K562 (cell line): ENCODE results near the gene TTC39A. TPM values are rescaled to one million over a fixed set of nuclear protein-coding genes. Genes with fewer than 3 reads are reported as not detected.
"Not testable (repeated sequence)": the region's sequence is repeated elsewhere in the genome, so short reads cannot be mapped to it uniquely, and the experiment has no call there.

Source experiments
- ATAC-seq: fragments of 200-7000 bp; cut with Tn5 transposase; 3 replicates; pipeline ENCODE4 v1.9.1; 2020; ENCODE audit warnings: moderate library complexity
- BruUV-seq: library from RNA; stranded (reverse); fragments of 400-500 nt; replicated peaks from 2 replicates; lab custom pipeline; 2021; lab: Mats Ljungman, UMichigan
- CTCF ChIA-PET: fragments of 300-600 bp; formaldehyde crosslinking; extraction: SDS; loops from one replicate; lab custom pipeline; 2021; ENCODE audit warnings: low intra/inter-chr PET ratio; lab: Yijun Ruan, JAX
- POLR2A ChIA-PET: fragments of 300-600, 350-650 bp; sonication (Branson Sonifier 250); formaldehyde crosslinking; extraction: SDS; loops from one replicate; lab custom pipeline; 2021; ENCODE audit warnings: antibody characterized with exemption, inconsistent platforms; lab: Yijun Ruan, JAX
- DNase-seq, 4 experiments: peaks; one replicate each; pipeline versions ENCODE4 v3.0.0 to v3.0.0-alpha.2; 2011 to 2018; ENCODE audit warnings: low spot score in 3 of 4, mixed read lengths in 3 of 4; ENCODE audit errors: extremely low read depth in 1 of 4
- FAIRE-seq: peaks from 2 replicates; lab custom pipeline; 2011; peaks lifted over from hg19 to GRCh38; lab: Jason Lieb, UNC
- H2AFZ ChIP-seq: 2 replicates; pipeline ENCODE4 v1.6.0; 2011; ENCODE audit warnings: low read depth, low read length, control low read depth, inconsistent platforms
- H3K27ac ChIP-seq: fragments of 200-600 bp; 3 replicates; pipeline ENCODE4 v1.8.0; 2011; ENCODE audit warnings: low read depth, mild to moderate bottlenecking, control low read depth, inconsistent platforms, low read length, moderate library complexity, mixed read lengths; ENCODE audit errors: extremely low read depth
- H3K27me3 ChIP-seq, 2 experiments: fragments of 300-600 bp in 1 of 2; 2 replicates in 1 of 2; 3 replicates in 1 of 2; pipeline versions ENCODE4 v1.6.0 to v1.8.0; 2011; ENCODE audit warnings: inconsistent platforms in 2 of 2, low read length in 2 of 2, mild to moderate bottlenecking in 1 of 2, mixed read lengths in 1 of 2, moderate library complexity in 1 of 2; ENCODE audit not compliant: control insufficient read depth in 2 of 2, insufficient read depth in 2 of 2
- H3K36me3 ChIP-seq: fragments of 300-600 bp; 3 replicates; pipeline ENCODE4 v1.8.0; 2011; ENCODE audit warnings: mild to moderate bottlenecking, low read length, inconsistent platforms; ENCODE audit not compliant: control insufficient read depth, insufficient read depth
- H3K4me1 ChIP-seq, 2 experiments: fragments of 200-600 bp in 1 of 2; replicated peaks in 1 of 2; 2 replicates in 1 of 2; 3 replicates in 1 of 2; pipeline versions ENCODE4 v1.5.1 to v1.8.0; 2011; ENCODE audit warnings: inconsistent platforms in 2 of 2, low read length in 2 of 2, mild to moderate bottlenecking in 1 of 2, mixed read lengths in 1 of 2, moderate library complexity in 1 of 2; ENCODE audit not compliant: control insufficient read depth in 2 of 2, insufficient read depth in 2 of 2
- H3K4me2 ChIP-seq: 2 replicates; pipeline ENCODE4 v1.6.1; 2011; ENCODE audit warnings: low read length, control low read depth, inconsistent platforms, mixed read lengths; ENCODE audit not compliant: insufficient read depth
- H3K4me3 ChIP-seq: fragments of 200-600 bp; sonication (generic), shearing (Covaris generic); 2 replicates; pipeline ENCODE4 v1.5.1; 2016; ENCODE audit warnings: control low read depth, inconsistent platforms
- H3K79me2 ChIP-seq: fragments of 200-600 bp; 3 replicates; pipeline ENCODE4 v1.8.0; 2011; ENCODE audit warnings: low read length, inconsistent platforms; ENCODE audit not compliant: control insufficient read depth, insufficient read depth
- H3K9ac ChIP-seq, 2 experiments: 2 replicates each; pipeline versions ENCODE4 v1.6.0 to v1.6.1; 2011; ENCODE audit warnings: low read depth in 2 of 2, low read length in 2 of 2, control low read depth in 1 of 2, inconsistent platforms in 1 of 2, mild to moderate bottlenecking in 1 of 2, mixed read lengths in 1 of 2; ENCODE audit not compliant: insufficient read depth in 1 of 2
- H3K9me1 ChIP-seq: one replicate; pipeline ENCODE4 v1.6.0; 2011; ENCODE audit warnings: inconsistent platforms, mild to moderate bottlenecking, low read length, moderate library complexity; ENCODE audit not compliant: control insufficient read depth, insufficient read depth
- H3K9me3 ChIP-seq: replicated peaks from 2 replicates; pipeline ENCODE4 v1.5.1; 2011; ENCODE audit warnings: low read depth, low read length, inconsistent platforms; ENCODE audit not compliant: control insufficient read depth, insufficient read depth
- H4K20me1 ChIP-seq: replicated peaks from 2 replicates; pipeline ENCODE4 v1.6.1; 2011; ENCODE audit warnings: low read length, inconsistent platforms, mixed read lengths; ENCODE audit not compliant: control insufficient read depth, insufficient read depth
- BCOR ChIP-seq: fragments of 450-650 bp; IDR thresholded peaks from 2 replicates; pipeline ENCODE4 v1.6.1; 2016
- E2F3 ChIP-seq: fragments of 250-450 bp; sonication (Bioruptor Pico); IDR thresholded peaks from 2 replicates; pipeline ENCODE4 v1.4.0; 2020; ENCODE audit warnings: mild to moderate bottlenecking
- KLF16 ChIP-seq: IDR thresholded peaks from 2 replicates; pipeline ENCODE4 v1.6.1; 2016; ENCODE audit warnings: antibody characterized with exemption
- MTA2 ChIP-seq: fragments of 450-650 bp; IDR thresholded peaks from 2 replicates; pipeline ENCODE4 v1.6.1; 2016; ENCODE audit warnings: low read depth
- MYC ChIP-seq, 2 experiments: fragments of 250-450 bp in 1 of 2; sonication (Bioruptor Pico) in 1 of 2; IDR thresholded peaks; 2 replicates each; pipeline versions ENCODE4 v1.5.1 to v1.6.1; 2012 to 2021; ENCODE audit warnings: low read depth in 2 of 2, borderline replicate concordance in 1 of 2, improper control_type of control experiment in 1 of 2, low read length in 1 of 2, mild to moderate bottlenecking in 1 of 2, moderate library complexity in 1 of 2
- NFATC3 ChIP-seq: fragments of 450-650 bp; IDR thresholded peaks from 2 replicates; pipeline ENCODE4 v1.6.1; 2017; ENCODE audit warnings: mild to moderate bottlenecking
- PPARD ChIP-seq: fragments of 250-450 bp; sonication (Bioruptor Pico); IDR thresholded peaks from 2 replicates; pipeline ENCODE4 v1.8.0; 2022; ENCODE audit warnings: inconsistent platforms, mild to moderate bottlenecking, moderate library complexity
- WGBS: fragments of 100-300 bp; shearing (Covaris generic); methylation state at CpG from one replicate; pipeline ENCODE4 v1.1.6; 2016; ENCODE audit warnings: low coverage, mixed read lengths; ENCODE audit not compliant: insufficient coverage; ENCODE audit errors: missing lambda C conversion rate; 5-methylcytosine and 5-hydroxymethylcytosine counted together
- in situ Hi-C: fragments of 300-500 bp; cut with MboI; formaldehyde crosslinking; loops from 4 replicates; pipeline ENCODE4 v1.15.0; 2018; ENCODE audit warnings: inconsistent platforms, mixed read lengths
- intact Hi-C: fragments of 100-400 bp; cut with micrococcal nuclease; formaldehyde crosslinking; loops from 2 replicates; pipeline ENCODE4 v1.14.2; 2022
- polyA plus RNA-seq, 8 experiments: library from polyadenylated mRNA; depleted of rRNA in 4 of 8; stranded (reverse) in 5 of 8; unstranded in 3 of 8; fragments of >200 nt; fragmentation: Nextera tagmentation in 2 of 8; fragmentation: Illumina TruSeq in 1 of 8; extraction: Ambion mirVana in 2 of 8; extraction: Trizol in 1 of 8; gene quantifications; 2 replicates each; pipeline versions ENCODE4 v1.2.1 to v1.2.3, GENCODE V29; 2011 to 2014; ENCODE audit warnings: inconsistent platforms in 1 of 8, missing spikeins in 1 of 8
- total RNA-seq, 7 experiments: library from RNA; depleted of rRNA in 6 of 7; stranded (reverse); fragments of >200 nt in 6 of 7; fragmentation: Illumina TruSeq in 2 of 7; extraction: Trizol in 2 of 7; gene quantifications; 2 replicates each; pipeline versions ENCODE4 v1.2.1 to v1.2.3, GENCODE V29; 2011 to 2021; ENCODE audit warnings: low replicate concordance in 1 of 7
- TF ChIP-seq, protein P1 (sequence below), 3 experiments: fragments of 200-800 bp in 1 of 3; sonication (Bioruptor generic) in 1 of 3; sonication (generic) in 1 of 3; formaldehyde crosslinking in 1 of 3; IDR thresholded peaks; 2 replicates each; pipeline versions ENCODE4 v1.6.1 to v1.8.0; 2016 to 2022; ENCODE audit warnings: mild to moderate bottlenecking in 2 of 3, missing compliant biosample characterization in 2 of 3, missing genetic modification characterization in 2 of 3, missing genetic modification reagents in 1 of 3

Gene TTC39A
- total and polyA plus RNA-seq, 9 of the 15 experiments (the other 6 are each of a cell fraction or from before 2014, with no cell fraction given) = 0.18 to 0.82 (median 0.35) TPM

DNA sequence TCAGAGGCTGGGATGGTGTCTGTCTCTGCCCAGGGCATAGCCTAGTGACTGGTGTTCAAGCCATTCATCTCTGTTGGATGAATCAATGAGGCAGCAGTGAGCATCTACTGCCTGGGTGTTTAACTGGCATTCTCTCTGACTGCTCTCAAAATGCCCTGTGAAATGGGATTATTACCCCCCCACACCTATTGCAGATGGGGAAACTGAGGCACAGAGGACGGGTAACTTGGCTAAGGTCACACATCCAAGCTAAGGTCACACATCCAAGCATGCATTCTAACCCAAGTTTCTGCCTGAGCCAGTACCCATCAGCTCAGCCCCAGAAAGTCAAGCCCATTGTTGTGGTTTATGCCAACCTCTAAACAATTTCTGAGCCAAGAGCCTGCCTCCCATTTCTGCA lies 5.0 kb downstream of the TTC39A start:
- no peak overlapping the region for H3K4me3 ChIP-seq
- H3K4me2 ChIP-seq = peak overlapping the region; percentile 33; the same call in 1 of the 2 replicates
- 0% methylated on average over 1 of the region's 1 CpG for whole genome bisulfite sequencing
- peak overlapping the region; percentile 89 for H2AFZ ChIP-seq
- H3K9ac ChIP-seq = peak overlapping the region; percentile 12 to 83; a peak in 3 of 4 replicates
- no peak overlapping the region for H3K27ac ChIP-seq
- peaks cover 29 to 38% of the 10 kb centered on the region in 2 experiments for H3K4me1 ChIP-seq
- BruUV-seq = no TSS peak
- H3K9me1 ChIP-seq = no peaks in the 10 kb centered on the region
- no peaks in the 10 kb centered on the region for H3K36me3 ChIP-seq
- no peaks in the 10 kb centered on the region for H3K9me3 ChIP-seq
- POLR2A ChIA-PET = interaction anchor here (0.5 to 0.6 kb wide), 2 partner anchors 14 to 18 kb away, joined by 3 to 4 read pairs; no protein-coding TSS in a partner anchor
- CTCF ChIA-PET = no interaction called here
- H4K20me1 ChIP-seq = no peaks in the 10 kb centered on the region
- intact Hi-C loops = no loop called here
- H3K79me2 ChIP-seq = no peaks in the 10 kb centered on the region
- H3K27me3 ChIP-seq = no peaks in the 10 kb centered on the region
- in situ Hi-C loops = no loop called here
- no peak for ATAC-seq
- TF ChIP-seq NFATC3 (no peak), PPARD (no peak), E2F3 (CRISPR knock-in tag) (no peak), BCOR (peak; percentile 78), MYC (IDR thresholded peaks at IDR 0.05; ENCODE audit: low read depth, low read length) (no peak), MYC (CRISPR knock-in tag; IDR thresholded peaks at IDR 0.05; ENCODE audit: borderline replicate concordance, low read depth) (0 out of 2 replicates have a peak, but pooled peaks have one; percentile 39), KLF16 (no peak), MTA2 (no peak)
- TF ChIP-seq, protein P1, sequence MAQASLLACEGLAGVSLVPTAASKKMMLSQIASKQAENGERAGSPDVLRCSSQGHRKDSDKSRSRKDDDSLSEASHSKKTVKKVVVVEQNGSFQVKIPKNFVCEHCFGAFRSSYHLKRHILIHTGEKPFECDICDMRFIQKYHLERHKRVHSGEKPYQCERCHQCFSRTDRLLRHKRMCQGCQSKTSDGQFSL (CRISPR knock-in tag; IDR thresholded peaks at IDR 0.05) = peak; percentile 51; the same call in 1 of the 2 replicates
- TF ChIP-seq, protein P1 (tag; IDR thresholded peaks at IDR 0.05) = no peak
- FAIRE-seq = no peak
- no peak for DNase-seq

DNA sequence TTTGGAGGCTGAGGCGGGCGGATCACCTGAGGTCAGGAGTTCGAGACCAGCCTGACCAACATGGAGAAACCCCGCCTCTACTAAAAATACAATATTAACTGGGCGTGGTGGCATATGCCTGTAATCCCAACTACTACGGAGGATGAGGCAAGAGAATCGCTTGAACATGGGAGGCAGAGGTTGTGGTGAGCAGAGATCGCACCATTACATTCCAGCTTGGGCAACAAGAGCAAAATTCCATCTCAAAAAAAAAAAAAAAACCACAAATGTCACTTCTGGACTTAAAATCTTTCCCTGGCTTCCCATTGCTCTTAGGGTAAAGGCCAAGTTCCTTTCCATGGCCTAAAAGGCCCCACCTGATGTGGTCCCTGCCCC lies 5.4 kb downstream of the TTC39A start:
- DNase-seq, H3K4me3 ChIP-seq, H3K4me2 ChIP-seq, H3K27me3 ChIP-seq, H3K79me2 ChIP-seq, in situ Hi-C loops, FAIRE-seq, intact Hi-C loops, H3K9me3 ChIP-seq, H2AFZ ChIP-seq, H4K20me1 ChIP-seq, H3K27ac ChIP-seq, H3K36me3 ChIP-seq, BruUV-seq, CTCF ChIA-PET, ATAC-seq, H3K9me1 ChIP-seq, H3K9ac ChIP-seq: not testable (repeated sequence)
- WGBS = 86% methylated on average over 8 of the region's 8 CpGs
- POLR2A ChIA-PET = interaction anchor here (0.6 kb wide), 1 partner anchor 13 kb away, joined by 4 read pairs; no protein-coding TSS in a partner anchor
- peaks cover 30 to 40% of the 10 kb centered on the region in 2 experiments for H3K4me1 ChIP-seq
